ES-I3 (cell line): ENCODE measurements around the gene CAPN5.

Experiments
- H3K36me3 ChIP-seq: 2 replicates; pipeline ENCODE4 v1.6.1; 2013; ENCODE audit warnings: mild to moderate bottlenecking, low read length, control low read depth, moderate library complexity; ENCODE audit not compliant: insufficient read depth
- H3K4me1 ChIP-seq: 2 replicates; pipeline ENCODE4 v1.6.1; 2013; ENCODE audit warnings: mild to moderate bottlenecking, control low read depth, low read length; ENCODE audit not compliant: insufficient read depth
- H3K9ac ChIP-seq: 2 replicates; pipeline ENCODE4 v1.6.1; 2013; ENCODE audit warnings: low read depth, mild to moderate bottlenecking, low read length, moderate library complexity
- H3K9me3 ChIP-seq: 2 replicates; pipeline ENCODE4 v1.6.1; 2013; ENCODE audit warnings: mild to moderate bottlenecking, low read length, moderate library complexity; ENCODE audit not compliant: control insufficient read depth, insufficient read depth

Gene CAPN5

GRCh38 chr11:77112641-77113381 lies 46.0 kb downstream of the CAPN5 start:
- H3K9me3 ChIP-seq, result no peaks in the 10 kb centered on the region
- H3K36me3 ChIP-seq, result no peaks in the 10 kb centered on the region
- peaks cover 6% of the 10 kb centered on the region; the same call in 1 of the 2 replicates for H3K4me1 ChIP-seq
- H3K9ac ChIP-seq, result no peak overlapping the region

DNA sequence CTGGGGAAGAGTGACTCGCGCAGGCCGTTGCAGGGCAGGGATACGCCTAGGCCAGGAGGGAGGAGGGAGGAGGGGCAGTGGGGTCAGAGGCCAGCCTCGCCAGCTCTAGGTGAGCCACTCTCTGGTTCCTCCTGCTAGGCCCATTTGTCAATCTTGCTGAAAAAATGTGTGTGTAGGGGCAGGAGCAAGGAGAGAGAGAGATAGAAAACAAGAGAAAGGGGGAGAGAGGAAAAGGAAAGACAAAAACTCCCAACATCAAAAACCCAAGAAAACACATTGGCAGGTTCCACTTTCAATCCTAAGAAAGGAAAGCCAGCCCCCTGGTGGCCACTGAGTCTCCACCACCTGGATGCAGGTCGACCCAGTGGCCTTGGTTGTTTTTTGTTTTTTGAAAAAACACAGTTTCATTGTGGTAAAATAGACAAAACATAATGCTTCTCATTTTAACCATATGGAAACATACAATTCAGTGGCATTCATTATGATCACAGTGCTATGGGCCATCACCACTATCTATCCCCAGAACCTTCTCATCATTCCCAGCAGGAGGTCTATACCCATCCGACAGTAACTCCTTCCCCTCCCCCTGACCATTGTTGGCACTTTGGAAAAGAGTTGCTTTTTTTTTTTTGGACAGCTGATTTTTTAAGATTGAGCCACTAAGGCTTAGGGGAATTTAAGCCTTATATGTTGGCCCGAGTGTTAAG lies 46.8 kb downstream of the CAPN5 start:
- Histone ChIP-seq H3K4me1 (peaks cover 6% of the 10 kb centered on the region; the same call in 1 of the 2 replicates), H3K36me3 (no peaks in the 10 kb centered on the region), H3K9me3 (no peaks in the 10 kb centered on the region), H3K9ac (no peak overlapping the region)

GRCh38 chr11:77114089-77114463 lies 47.3 kb downstream of the CAPN5 start:
- Histone ChIP-seq H3K4me1 (peaks cover 6% of the 10 kb centered on the region; the same call in 1 of the 2 replicates), H3K36me3 (no peaks in the 10 kb centered on the region), H3K9ac (no peak overlapping the region), H3K9me3 (no peaks in the 10 kb centered on the region)

DNA sequence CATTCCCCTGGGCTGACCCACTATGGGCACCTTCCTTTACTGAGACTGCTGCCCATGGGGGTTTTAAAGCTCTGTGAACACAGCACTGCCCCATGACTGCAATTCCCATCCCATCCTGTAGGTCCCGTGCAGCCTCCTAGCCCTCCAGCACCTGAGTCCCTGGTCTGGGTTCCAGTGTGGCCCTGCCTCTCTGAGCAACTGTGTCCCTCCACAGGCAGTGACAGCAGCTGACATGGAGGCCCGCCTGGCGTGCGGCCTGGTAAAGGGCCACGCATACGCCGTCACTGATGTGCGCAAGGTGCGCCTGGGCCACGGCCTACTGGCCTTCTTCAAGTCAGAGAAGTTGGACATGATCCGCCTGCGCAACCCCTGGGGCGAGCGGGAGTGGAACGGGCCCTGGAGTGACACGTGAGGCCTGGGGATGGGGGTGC lies 48.4 kb downstream of the CAPN5 start:
- Histone ChIP-seq H3K4me1 (peaks cover 6% of the 10 kb centered on the region; the same call in 1 of the 2 replicates), H3K36me3 (no peaks in the 10 kb centered on the region), H3K9me3 (no peaks in the 10 kb centered on the region), H3K9ac (no peak overlapping the region)

- H3K9ac ChIP-seq, result no peak overlapping the region
- peaks cover 6% of the 10 kb centered on the region; the same call in 1 of the 2 replicates for H3K4me1 ChIP-seq
- H3K9me3 ChIP-seq, result no peaks in the 10 kb centered on the region
- H3K36me3 ChIP-seq, result no peaks in the 10 kb centered on the region
Measured at GRCh38 chr11:77115956-77116355, 49.2 kb downstream of the CAPN5 start.

DNA sequence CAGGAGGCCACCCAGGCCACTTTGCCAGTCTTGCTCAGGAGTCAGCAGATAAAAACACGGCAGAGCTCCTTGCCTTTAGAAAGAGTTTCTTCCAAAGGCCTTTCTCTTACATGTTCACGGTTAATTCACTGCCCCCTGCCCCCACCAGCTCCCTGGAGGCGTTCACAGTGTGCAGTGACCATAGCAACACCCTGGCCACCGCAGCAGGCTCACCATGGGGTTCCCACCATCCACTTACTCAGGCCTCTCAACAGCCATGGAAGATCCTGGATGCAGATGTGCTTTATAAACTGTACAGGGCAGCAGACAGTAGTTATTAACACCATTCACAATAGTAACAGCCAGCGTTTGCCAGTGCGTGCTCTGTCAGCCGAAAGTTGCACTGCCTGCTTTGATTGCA lies 50.7 kb downstream of the CAPN5 start:
- H3K9me3 ChIP-seq, result no peaks in the 10 kb centered on the region
- H3K36me3 ChIP-seq, result no peaks in the 10 kb centered on the region
- H3K4me1 ChIP-seq, result peaks cover 6% of the 10 kb centered on the region; the same call in 1 of the 2 replicates
- H3K9ac ChIP-seq, result no peak overlapping the region

DNA sequence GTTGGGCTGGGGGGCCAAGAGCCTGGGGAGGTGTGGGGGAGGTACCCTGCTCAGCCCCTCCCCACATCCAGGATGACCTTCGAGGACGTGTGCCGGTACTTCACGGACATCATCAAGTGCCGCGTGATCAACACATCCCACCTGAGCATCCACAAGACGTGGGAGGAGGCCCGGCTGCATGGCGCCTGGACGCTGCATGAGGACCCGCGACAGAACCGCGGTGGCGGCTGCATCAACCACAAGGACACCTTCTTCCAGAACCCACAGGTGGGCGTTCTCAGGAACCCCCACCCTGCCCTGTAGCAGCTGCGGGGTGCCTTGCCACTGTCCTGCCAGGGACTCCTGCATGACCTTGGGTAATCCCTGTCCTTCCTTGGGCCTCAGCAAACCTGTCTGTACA lies 51.3 kb downstream of the CAPN5 start:
- H3K36me3 ChIP-seq, result no peaks in the 10 kb centered on the region; the same call in 1 of the 2 replicates
- no peaks in the 10 kb centered on the region for H3K9me3 ChIP-seq
- H3K9ac ChIP-seq, result no peak overlapping the region
- peaks cover 5% of the 10 kb centered on the region; the same call in 1 of the 2 replicates for H3K4me1 ChIP-seq

DNA sequence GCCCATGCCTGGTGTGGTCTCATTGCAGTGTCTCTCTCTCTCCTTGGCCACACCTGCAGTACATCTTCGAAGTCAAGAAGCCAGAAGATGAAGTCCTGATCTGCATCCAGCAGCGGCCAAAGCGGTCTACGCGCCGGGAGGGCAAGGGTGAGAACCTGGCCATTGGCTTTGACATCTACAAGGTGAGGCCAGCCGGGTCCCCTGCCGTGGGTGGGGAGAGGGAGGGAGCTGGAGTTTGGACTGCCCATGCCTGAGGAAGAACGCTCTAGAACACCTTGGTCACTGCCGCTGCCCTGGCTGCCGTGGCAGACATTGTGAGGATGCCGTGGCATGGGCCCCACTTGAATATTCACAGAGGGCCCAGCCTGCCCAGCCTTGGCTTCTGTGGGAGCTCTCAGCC lies 52.2 kb downstream of the CAPN5 start:
- no peaks in the 10 kb centered on the region; the same call in 1 of the 2 replicates for H3K36me3 ChIP-seq
- H3K9me3 ChIP-seq, result no peaks in the 10 kb centered on the region
- no peaks in the 10 kb centered on the region for H3K4me1 ChIP-seq
- no peak overlapping the region for H3K9ac ChIP-seq

GRCh38 chr11:77119531-77119936 lies 52.8 kb downstream of the CAPN5 start:
- no peaks in the 10 kb centered on the region; the same call in 1 of the 2 replicates for H3K36me3 ChIP-seq
- no peaks in the 10 kb centered on the region for H3K9me3 ChIP-seq
- no peak overlapping the region for H3K9ac ChIP-seq
- no peaks in the 10 kb centered on the region for H3K4me1 ChIP-seq

- Histone ChIP-seq H3K4me1 (no peaks in the 10 kb centered on the region), H3K9me3 (no peaks in the 10 kb centered on the region), H3K36me3 (no peaks in the 10 kb centered on the region; the same call in 1 of the 2 replicates), H3K9ac (no peak overlapping the region)
Measured at GRCh38 chr11:77120571-77120970, 53.8 kb downstream of the CAPN5 start.

GRCh38 chr11:77121096-77121640 lies 54.4 kb downstream of the CAPN5 start:
- H3K9ac ChIP-seq, result no peak overlapping the region
- H3K4me1 ChIP-seq, result no peaks in the 10 kb centered on the region
- H3K9me3 ChIP-seq, result no peaks in the 10 kb centered on the region
- H3K36me3 ChIP-seq, result no peaks in the 10 kb centered on the region; the same call in 1 of the 2 replicates

DNA sequence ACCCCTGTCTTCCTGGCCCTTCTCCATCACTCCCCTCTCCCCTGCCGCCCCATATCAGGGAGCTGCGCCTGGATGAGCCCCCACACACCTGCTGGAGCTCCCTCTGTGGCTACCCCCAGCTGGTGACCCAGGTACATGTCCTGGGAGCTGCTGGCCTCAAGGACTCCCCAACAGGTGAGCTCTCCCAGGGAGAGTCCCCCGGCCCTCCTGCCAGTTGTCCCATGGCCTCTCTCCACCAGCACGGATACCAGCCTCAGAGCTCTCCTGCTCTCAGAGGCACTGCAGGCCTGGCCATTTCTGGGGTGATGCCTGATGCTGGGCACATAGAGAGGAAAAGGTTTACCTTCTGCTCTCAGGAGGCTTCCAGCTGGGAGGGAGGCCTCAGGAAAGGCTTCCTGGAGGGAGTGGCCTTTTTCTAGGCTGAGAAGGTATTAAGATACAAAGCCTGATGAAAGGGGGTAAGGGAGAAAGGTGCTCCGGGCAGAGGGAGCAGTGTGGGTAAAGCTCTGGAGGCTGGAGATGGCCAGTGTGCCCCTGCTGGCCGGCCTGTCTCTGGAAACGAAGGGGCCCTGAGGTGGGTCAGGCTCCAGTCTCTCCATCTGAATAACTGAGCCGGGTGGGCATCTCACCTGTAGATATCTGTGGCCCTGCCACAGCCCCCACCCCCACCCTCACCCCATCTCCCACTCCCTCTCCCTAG lies 55.3 kb downstream of the CAPN5 start:
- no peaks in the 10 kb centered on the region for H3K9me3 ChIP-seq
- no peaks in the 10 kb centered on the region; the same call in 1 of the 2 replicates for H3K36me3 ChIP-seq
- no peaks in the 10 kb centered on the region for H3K4me1 ChIP-seq
- H3K9ac ChIP-seq, result no peak overlapping the region

DNA sequence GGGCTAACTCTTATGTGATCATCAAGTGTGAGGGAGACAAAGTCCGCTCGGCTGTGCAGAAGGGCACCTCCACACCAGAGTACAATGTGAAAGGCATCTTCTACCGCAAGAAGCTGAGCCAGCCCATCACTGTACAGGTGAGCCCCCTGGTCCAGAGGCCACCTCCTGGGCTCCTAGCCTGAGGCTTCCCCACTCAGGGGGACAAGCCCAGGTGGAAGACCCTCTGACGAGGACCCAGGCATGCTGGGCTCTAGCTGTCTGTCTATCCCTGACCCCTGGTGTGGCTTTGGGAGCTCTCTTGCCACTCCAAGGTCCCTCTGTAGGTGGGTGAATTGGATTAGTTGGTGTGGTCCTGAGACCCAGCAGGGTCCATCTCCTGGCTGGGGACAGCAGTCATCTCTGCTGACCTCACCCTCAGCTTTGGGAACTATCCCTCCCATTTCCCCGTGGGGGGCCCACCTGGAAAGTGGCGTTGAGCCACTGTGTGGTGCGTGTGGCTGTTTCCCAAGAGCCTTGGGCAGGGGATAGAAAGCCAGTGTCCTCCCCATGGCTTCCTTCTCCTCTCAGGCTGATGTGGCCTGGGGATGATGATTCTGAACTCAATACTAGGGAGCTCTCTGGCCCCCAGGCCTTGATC lies 55.9 kb downstream of the CAPN5 start:
- Histone ChIP-seq H3K4me1 (no peaks in the 10 kb centered on the region; the same call in 1 of the 2 replicates), H3K36me3 (no peaks in the 10 kb centered on the region; the same call in 1 of the 2 replicates)

DNA sequence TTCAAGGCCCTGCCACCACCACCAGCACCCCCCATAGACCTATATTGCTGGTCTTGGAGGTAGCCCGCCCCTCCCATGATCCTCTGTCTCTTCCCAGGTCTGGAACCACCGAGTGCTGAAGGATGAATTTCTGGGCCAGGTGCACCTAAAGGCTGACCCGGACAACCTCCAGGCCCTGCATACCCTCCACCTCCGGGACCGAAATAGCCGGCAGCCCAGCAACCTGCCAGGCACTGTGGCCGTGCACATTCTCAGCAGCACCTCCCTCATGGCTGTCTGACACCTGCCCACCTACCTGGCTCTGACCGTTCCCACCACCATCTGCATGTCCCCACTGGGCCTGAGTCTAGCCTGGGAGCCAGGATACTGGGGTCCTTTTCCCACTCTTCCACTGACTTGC lies 56.8 kb downstream of the CAPN5 start:
- Histone ChIP-seq H3K9ac (no peak overlapping the region), H3K9me3 (no peaks in the 10 kb centered on the region), H3K4me1 (no peaks in the 10 kb centered on the region; the same call in 1 of the 2 replicates), H3K36me3 (no peaks in the 10 kb centered on the region; the same call in 1 of the 2 replicates)

More for the DNA sequence above, 55.9 kb downstream of the CAPN5 start:
- H3K9ac ChIP-seq, result no peak overlapping the region
- H3K9me3 ChIP-seq, result no peaks in the 10 kb centered on the region
